H1 (cell line): ENCODE data around the gene HS3ST5. TPM values are rescaled to one million over a fixed set of nuclear protein-coding genes. Genes with fewer than 3 reads are reported as not detected.

Experiments used
- CTCF ChIA-PET: fragments of 300-600 bp; sonication (Branson Sonifier 250); formaldehyde crosslinking; loops from one replicate; lab custom pipeline; 2021; ENCODE audit not compliant: partially characterized antibody; lab: Charles Lee
- POLR2A ChIA-PET: fragments of 300-600 bp; sonication (Branson Sonifier 250); formaldehyde crosslinking; loops from one replicate; lab custom pipeline; 2021; ENCODE audit warnings: inconsistent platforms; ENCODE audit not compliant: partially characterized antibody; lab: Charles Lee
- DNase-seq, 2 experiments: peaks; one replicate each; pipeline versions ENCODE4 v3.0.0 to v3.0.0-alpha.2; 2010 to 2022; ENCODE audit warnings: low spot score in 2 of 2, low read depth in 1 of 2, mixed read lengths in 1 of 2
- FAIRE-seq: peaks from 2 replicates; lab custom pipeline; 2011; peaks lifted over from hg19 to GRCh38; lab: Jason Lieb, UNC
- H2AFZ ChIP-seq: 2 replicates; pipeline ENCODE4 v1.8.1; 2012; ENCODE audit warnings: low read length, inconsistent platforms
- H2AK5ac ChIP-seq: 2 replicates; pipeline ENCODE4 v1.6.1; 2013; ENCODE audit warnings: low read depth, low read length
- H2BK120ac ChIP-seq: replicated peaks from 2 replicates; pipeline ENCODE3; 2013; ENCODE audit warnings: low read depth, low read length, inconsistent platforms
- H2BK12ac ChIP-seq: 2 replicates; pipeline ENCODE4 v1.6.1; 2013; ENCODE audit warnings: low read depth, low read length
- H2BK15ac ChIP-seq: 2 replicates; pipeline ENCODE4 v1.6.1; 2013; ENCODE audit warnings: low read length
- H2BK20ac ChIP-seq: 2 replicates; pipeline ENCODE4 v1.6.1; 2013; ENCODE audit warnings: low read length
- H2BK5ac ChIP-seq: 2 replicates; pipeline ENCODE4 v1.6.1; 2013; ENCODE audit warnings: low read depth, low read length
- H3K14ac ChIP-seq: 2 replicates; pipeline ENCODE4 v1.6.1; 2013; ENCODE audit warnings: inconsistent platforms; ENCODE audit not compliant: insufficient read length
- H3K18ac ChIP-seq: 2 replicates; pipeline ENCODE4 v1.6.1; 2013; ENCODE audit warnings: low read length; ENCODE audit errors: extremely low read depth
- H3K23ac ChIP-seq: 2 replicates; pipeline ENCODE4 v1.6.1; 2013; ENCODE audit warnings: inconsistent platforms; ENCODE audit not compliant: insufficient read length
- H3K23me2 ChIP-seq: 2 replicates; pipeline ENCODE4 v1.6.1; 2013; ENCODE audit warnings: low read depth, low read length
- H3K27ac ChIP-seq: 2 replicates; pipeline ENCODE4 v1.6.1; 2011; ENCODE audit warnings: low read depth, low read length, inconsistent platforms
- H3K27me3 ChIP-seq, 4 experiments: replicated peaks in 1 of 4; 1 replicate in 1 of 4; 2 replicates in 3 of 4; pipeline versions ENCODE4 v1.6.1 to v1.8.1; 2011 to 2013; ENCODE audit warnings: low read length in 3 of 4, mild to moderate bottlenecking in 3 of 4, inconsistent platforms in 2 of 4, mixed read lengths in 2 of 4, moderate library complexity in 1 of 4; ENCODE audit not compliant: control insufficient read depth in 3 of 4, insufficient read depth in 3 of 4; ENCODE audit errors: extremely low read depth in 1 of 4
- H3K36me3 ChIP-seq, 4 experiments: 2 replicates each; pipeline versions ENCODE4 v1.6.1 to v1.8.1; 2011 to 2013; ENCODE audit warnings: mild to moderate bottlenecking in 4 of 4, low read length in 3 of 4, moderate library complexity in 2 of 4, control low read depth in 1 of 4, inconsistent platforms in 1 of 4; ENCODE audit not compliant: insufficient read depth in 4 of 4, control insufficient read depth in 2 of 4
- H3K4ac ChIP-seq: replicated peaks from 2 replicates; pipeline ENCODE3; 2013; ENCODE audit warnings: low read length, low read depth, mixed read lengths, inconsistent platforms; ENCODE audit not compliant: insufficient read length
- H3K4me1 ChIP-seq, 4 experiments: replicated peaks in 1 of 4; 1 replicate in 1 of 4; 2 replicates in 3 of 4; pipeline versions ENCODE4 v1.6.1 to v1.8.1; 2011 to 2013; ENCODE audit warnings: low read length in 3 of 4, inconsistent platforms in 2 of 4, mixed read lengths in 1 of 4; ENCODE audit not compliant: insufficient read depth in 4 of 4, control insufficient read depth in 3 of 4
- H3K4me2 ChIP-seq, 2 experiments: 2 replicates each; pipeline versions ENCODE4 v1.6.1 to v1.8.1; 2011 to 2013; ENCODE audit warnings: low read depth in 2 of 2, low read length in 2 of 2, control low read depth in 1 of 2, inconsistent platforms in 1 of 2, mild to moderate bottlenecking in 1 of 2; ENCODE audit not compliant: insufficient read depth in 1 of 2
- H3K4me3 ChIP-seq, 4 experiments: fragments of 200-600, 300-600 bp in 1 of 4; sonication (generic), shearing (Covaris generic), sonication (Bioruptor Twin) in 1 of 4; 2 replicates each; pipeline versions ENCODE4 v1.5.1 to v1.8.1; 2011 to 2016; ENCODE audit warnings: low read length in 4 of 4, low read depth in 3 of 4, control low read depth in 2 of 4, inconsistent platforms in 2 of 4, mild to moderate bottlenecking in 2 of 4, mixed read lengths in 1 of 4, moderate library complexity in 1 of 4; ENCODE audit not compliant: insufficient read depth in 2 of 4; ENCODE audit errors: extremely low read depth in 1 of 4
- H3K56ac ChIP-seq: replicated peaks from 2 replicates; pipeline ENCODE3; 2013; ENCODE audit warnings: low read depth, mild to moderate bottlenecking, mixed read lengths, low read length, inconsistent platforms; ENCODE audit not compliant: insufficient read length
- H3K79me1 ChIP-seq: 2 replicates; pipeline ENCODE4 v1.6.1; 2013; ENCODE audit warnings: low read depth, low read length, control low read depth
- H3K79me2 ChIP-seq, 2 experiments: 2 replicates each; pipeline versions ENCODE4 v1.6.1 to v1.8.1; 2012 to 2013; ENCODE audit warnings: low read length in 2 of 2, mild to moderate bottlenecking in 2 of 2, inconsistent platforms in 1 of 2; ENCODE audit not compliant: insufficient read depth in 2 of 2, control insufficient read depth in 1 of 2
- H3K9ac ChIP-seq, 4 experiments: replicated peaks in 1 of 4; 1 replicate in 1 of 4; 2 replicates in 3 of 4; pipeline versions ENCODE4 v1.6.1 to v1.8.1; 2011 to 2013; ENCODE audit warnings: low read depth in 3 of 4, low read length in 3 of 4, control low read depth in 2 of 4, mild to moderate bottlenecking in 2 of 4, moderate library complexity in 2 of 4, inconsistent platforms in 1 of 4; ENCODE audit errors: extremely low read depth in 1 of 4
- H3K9me3 ChIP-seq, 2 experiments: 2 replicates each; pipeline versions ENCODE4 v1.6.1 to v1.8.1; 2012 to 2013; ENCODE audit warnings: mild to moderate bottlenecking in 2 of 2, moderate library complexity in 2 of 2, control low read depth in 1 of 2, inconsistent platforms in 1 of 2, low read depth in 1 of 2, low read length in 1 of 2, mixed read lengths in 1 of 2; ENCODE audit not compliant: insufficient read depth in 2 of 2
- H4K20me1 ChIP-seq, 2 experiments: replicated peaks in 1 of 2; 2 replicates each; pipeline versions ENCODE3 to v1.8.1; 2011 to 2013; ENCODE audit warnings: inconsistent platforms in 2 of 2, low read length in 2 of 2, mild to moderate bottlenecking in 1 of 2; ENCODE audit not compliant: insufficient read depth in 2 of 2, control insufficient read depth in 1 of 2
- H4K5ac ChIP-seq: 2 replicates; pipeline ENCODE4 v1.6.1; 2013; ENCODE audit warnings: low read length, low read depth, mixed read lengths, inconsistent platforms; ENCODE audit not compliant: insufficient read length
- H4K8ac ChIP-seq: 2 replicates; pipeline ENCODE4 v1.8.0; 2013; ENCODE audit warnings: mild to moderate bottlenecking, moderate library complexity, low read length, inconsistent platforms; ENCODE audit not compliant: insufficient read depth; ENCODE audit errors: extremely low read depth
- H4K91ac ChIP-seq: replicated peaks from 2 replicates; pipeline ENCODE3; 2013; ENCODE audit warnings: low read length, mixed read lengths, inconsistent platforms; ENCODE audit not compliant: insufficient read length
- CEBPB ChIP-seq: IDR thresholded peaks from 2 replicates; pipeline ENCODE4 v1.6.1; 2012; ENCODE audit warnings: low read depth, low read length
- CREB1 ChIP-seq: IDR thresholded peaks from 2 replicates; pipeline ENCODE4 v1.6.1; 2012; ENCODE audit warnings: inconsistent platforms
- HDAC2 ChIP-seq, 2 experiments: fragments of 300-600 bp in 1 of 2; sonication (generic) in 1 of 2; IDR thresholded peaks; 2 replicates each; pipeline ENCODE4 v1.6.1; 2011 to 2012; ENCODE audit warnings: low read depth in 2 of 2, low read length in 2 of 2, mild to moderate bottlenecking in 2 of 2, moderate library complexity in 2 of 2, borderline replicate concordance in 1 of 2, inconsistent platforms in 1 of 2
- JUN ChIP-seq: IDR thresholded peaks from 2 replicates; pipeline ENCODE4 v1.6.1; 2011; ENCODE audit warnings: low read depth, mild to moderate bottlenecking, improper control_type of control experiment, low read length
- SIX5 ChIP-seq: IDR thresholded peaks from 2 replicates; pipeline ENCODE4 v1.6.1; 2011; ENCODE audit warnings: mild to moderate bottlenecking, low read depth, low read length
- TBP ChIP-seq: IDR thresholded peaks from 2 replicates; pipeline ENCODE4 v1.6.1; 2011; ENCODE audit warnings: low read depth, low read length, improper control_type of control experiment
- ZNF274 ChIP-seq: IDR thresholded peaks from 2 replicates; pipeline ENCODE4 v1.7.0; 2012; ENCODE audit warnings: low read length, borderline replicate concordance; ENCODE audit errors: extremely low read depth
- WGBS, 2 experiments: shearing (Covaris generic) in 1 of 2; methylation state at CpG; one replicate each; pipeline versions ENCODE4 v1.1.6 to v1.1.7; 2013 to 2015; ENCODE audit warnings: low lambda C conversion rate in 2 of 2, mixed read lengths in 2 of 2, inconsistent platforms in 1 of 2, low coverage in 1 of 2, missing lambda C conversion rate in 1 of 2; ENCODE audit not compliant: insufficient replicate concordance in 2 of 2, insufficient coverage in 1 of 2, insufficient read length in 1 of 2; ENCODE audit errors: extremely low coverage in 1 of 2, missing lambda C conversion rate in 1 of 2; 5-methylcytosine and 5-hydroxymethylcytosine counted together
- polyA plus RNA-seq, 7 experiments: library from polyadenylated mRNA; depleted of rRNA in 3 of 7; stranded (reverse) in 5 of 7; unstranded in 2 of 7; fragments of >200 nt in 5 of 7; fragments of 200-250 nt in 2 of 7; gene quantifications; 1 replicate in 5 of 7; 2 replicates in 1 of 7; 4 replicates in 1 of 7; pipeline versions ENCODE4 v1.2.1 to v1.2.3, GENCODE V29; 2011 to 2013; ENCODE audit warnings: missing spikeins in 2 of 7, mixed read lengths in 2 of 7
- total RNA-seq: library from RNA; stranded (reverse); fragmentation: NEBNext Ultra II Directional; extraction: Animal tissue kit (Norgen Biotek cat#: 25700); gene quantifications from 2 replicates; pipeline ENCODE4 v1.2.1, GENCODE V29; 2021

The HS3ST5 gene
- total and polyA plus RNA-seq, 2 of the 8 experiments (the other 6 are each of a cell fraction or from before 2014, with no cell fraction given) = 1.2 to 9.9 TPM

- WGBS, 2 experiments = 91 to 100% methylated on average over 1 to 3 of the region's 3 CpGs
- ChIA-PET POLR2A (no interaction called here), CTCF (interaction anchor here (0.6 to 4.1 kb wide), 7 partner anchors 18 to 399 kb away, joined by 3 to 18 read pairs (median 3); no protein-coding TSS in a partner anchor)
- DNase-seq (no peak), FAIRE-seq (no peak)
- no peak overlapping the region for H4K8ac ChIP-seq
- H2AK5ac ChIP-seq = no peak overlapping the region
- H3K9ac ChIP-seq = no peak overlapping the region
- H3K4me2 ChIP-seq = no peak overlapping the region
- H2BK120ac ChIP-seq = no peak overlapping the region
- no peak overlapping the region for H3K4me3 ChIP-seq
- no peak for TF ChIP-seq ZNF274
- no peak for TF ChIP-seq CREB1
- TF ChIP-seq CEBPB = peak; percentile 48; the same call in 1 of the 2 replicates
- no peak for TF ChIP-seq JUN
- TF ChIP-seq TBP = no peak
- no peak for TF ChIP-seq HDAC2 (IDR thresholded peaks at IDR 0.05; ENCODE audit: borderline replicate concordance in 1 of 2, low read depth in 2 of 2, low read length in 2 of 2)
- no peak for TF ChIP-seq SIX5
- H3K79me2 ChIP-seq = no peaks in the 10 kb centered on the region
- H2BK5ac ChIP-seq = no peak overlapping the region
- no peak overlapping the region for H2BK20ac ChIP-seq
- no peaks in the 10 kb centered on the region for H3K23me2 ChIP-seq
- peaks cover 0 to 14% (median 0%) of the 10 kb centered on the region in 4 experiments; a peak in 3 of 8 replicates for H3K36me3 ChIP-seq
- H3K14ac ChIP-seq = no peak overlapping the region
- H4K20me1 ChIP-seq = no peaks in the 10 kb centered on the region
- H3K27me3 ChIP-seq = no peaks in the 10 kb centered on the region
- H2BK12ac ChIP-seq = no peak overlapping the region
- peak overlapping the region; percentile 47 for H3K23ac ChIP-seq
- H2BK15ac ChIP-seq = no peak overlapping the region
- H3K18ac ChIP-seq = no peak overlapping the region
- H4K5ac ChIP-seq = no peak overlapping the region
- no peaks in the 10 kb centered on the region for H3K79me1 ChIP-seq
- H4K91ac ChIP-seq = no peak overlapping the region
- H2AFZ ChIP-seq = no peak overlapping the region
- H3K4me1 ChIP-seq = peaks cover 0 to 4% (median 0%) of the 10 kb centered on the region in 4 experiments; a peak in 1 of 7 replicates
- H3K4ac ChIP-seq = no peak overlapping the region
- no peaks in the 10 kb centered on the region for H3K9me3 ChIP-seq
- H3K56ac ChIP-seq = no peak overlapping the region
- H3K27ac ChIP-seq = no peak overlapping the region
These were observed 261.1 kb downstream of the HS3ST5 start for GRCh38 chr6:114081730-114082129.
